GM18519 (cell line): Measurements from ENCODE around the gene PCDHGA6.
"Not testable (repeated sequence)": the region's sequence is repeated elsewhere in the genome, so short reads cannot be mapped to it uniquely, and the experiment has no call there.

Source experiments
- ATAC-seq: cut with Tn5 transposase; IDR thresholded peaks from one replicate; pipeline ENCODE4 v1.9.1; 2021; ENCODE audit warnings: mild to moderate bottlenecking, moderate library complexity; ENCODE audit not compliant: unreplicated experiment, low FRiP score

The PCDHGA6 gene

GRCh38 chr5:141392429-141393198 is 18.9 kb downstream of the PCDHGA6 start, which contains the start of gene PCDHGA8:
PCDHGA8 (plus strand) TSS chr5:141392633; CDS start chr5:141392814, 181 bp downstream.
- no peak for ATAC-seq

- no peak for ATAC-seq
Observed at GRCh38 chr5:141393267-141393666, 19.6 kb downstream of the PCDHGA6 start.

DNA sequence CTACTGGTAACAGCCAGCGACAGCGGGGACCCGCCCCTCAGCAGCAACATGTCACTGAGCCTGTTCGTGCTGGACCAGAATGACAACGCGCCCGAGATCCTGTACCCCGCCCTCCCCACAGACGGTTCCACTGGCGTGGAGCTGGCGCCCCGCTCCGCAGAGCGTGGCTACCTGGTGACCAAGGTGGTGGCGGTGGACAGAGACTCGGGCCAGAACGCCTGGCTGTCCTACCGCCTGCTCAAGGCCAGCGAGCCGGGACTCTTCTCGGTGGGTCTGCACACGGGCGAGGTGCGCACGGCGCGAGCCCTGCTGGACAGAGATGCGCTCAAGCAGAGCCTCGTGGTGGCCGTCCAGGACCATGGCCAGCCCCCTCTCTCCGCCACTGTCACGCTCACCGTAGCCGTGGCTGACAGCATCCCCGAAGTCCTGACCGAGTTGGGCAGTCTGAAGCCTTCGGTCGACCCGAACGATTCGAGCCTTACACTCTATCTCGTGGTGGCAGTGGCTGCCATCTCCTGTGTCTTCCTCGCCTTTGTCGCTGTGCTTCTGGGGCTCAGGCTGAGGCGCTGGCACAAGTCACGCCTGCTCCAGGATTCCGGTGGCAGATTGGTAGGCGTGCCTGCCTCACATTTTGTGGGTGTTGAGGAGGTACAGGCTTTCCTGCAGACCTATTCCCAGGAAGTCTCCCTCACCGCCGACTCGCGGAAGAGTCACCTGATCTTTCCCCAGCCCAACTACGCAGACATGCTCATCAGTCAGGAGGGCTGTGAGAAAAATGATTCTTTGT is 20.9 kb downstream of the PCDHGA6 start:
- not testable (repeated sequence) for ATAC-seq

DNA sequence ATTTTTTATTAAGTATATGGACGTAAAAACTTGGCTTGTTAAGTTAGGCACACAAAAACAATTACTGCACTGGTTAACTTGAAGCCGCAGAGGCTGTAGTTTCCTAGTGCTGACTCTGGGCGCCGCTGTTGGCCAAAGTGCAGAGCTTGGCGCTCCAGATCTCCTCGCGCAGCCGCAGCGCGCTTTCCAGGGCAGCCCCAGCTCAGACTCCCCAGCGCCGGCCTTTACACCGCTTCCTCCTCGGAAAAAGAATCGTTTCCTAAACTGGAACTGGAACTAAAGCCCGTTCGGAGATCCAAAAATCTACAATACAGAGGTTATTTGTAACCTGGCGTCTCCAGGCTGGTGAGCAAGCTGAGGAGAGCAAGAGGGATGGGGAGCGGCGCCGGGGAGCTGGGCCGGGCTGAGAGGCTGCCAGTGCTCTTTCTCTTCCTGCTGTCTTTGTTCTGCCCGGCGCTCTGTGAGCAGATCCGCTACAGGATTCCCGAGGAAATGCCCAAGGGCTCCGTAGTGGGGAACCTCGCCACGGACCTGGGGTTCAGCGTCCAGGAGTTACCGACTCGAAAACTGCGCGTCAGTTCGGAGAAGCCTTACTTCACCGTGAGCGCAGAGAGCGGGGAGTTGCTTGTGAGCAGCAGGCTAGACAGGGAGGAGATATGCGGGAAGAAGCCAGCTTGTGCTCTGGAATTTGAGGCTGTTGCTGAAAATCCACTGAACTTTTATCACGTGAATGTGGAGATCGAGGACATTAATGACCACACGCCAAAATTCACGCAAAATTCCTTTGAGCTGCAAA is 24.3 kb downstream of the PCDHGA6 start, which contains the start of gene PCDHGB5:
Gene PCDHGB5 (plus strand): TSS at position 192 of the 796 bp plus-strand sequence. CDS start 181 bp downstream, at position 373.
- peak; percentile 92 for ATAC-seq

DNA sequence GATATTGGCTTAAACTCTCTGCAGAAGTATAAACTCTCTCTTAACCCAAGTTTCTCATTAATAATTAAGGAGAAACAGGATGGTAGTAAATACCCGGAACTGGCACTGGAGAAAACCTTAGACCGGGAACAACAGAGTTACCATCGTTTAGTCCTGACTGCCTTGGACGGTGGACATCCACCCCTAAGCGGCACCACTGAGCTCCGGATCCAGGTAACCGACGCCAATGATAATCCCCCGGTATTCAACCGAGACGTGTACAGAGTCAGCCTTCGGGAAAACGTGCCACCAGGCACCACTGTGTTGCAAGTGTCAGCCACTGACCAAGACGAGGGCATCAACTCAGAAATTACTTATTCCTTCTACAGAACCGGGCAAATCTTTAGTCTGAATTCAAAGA is 24.9 kb downstream of the PCDHGA6 start:
- no peak for ATAC-seq

- no peak for ATAC-seq
Observed at GRCh38 chr5:141399555-141400258, 26.0 kb downstream of the PCDHGA6 start.

DNA sequence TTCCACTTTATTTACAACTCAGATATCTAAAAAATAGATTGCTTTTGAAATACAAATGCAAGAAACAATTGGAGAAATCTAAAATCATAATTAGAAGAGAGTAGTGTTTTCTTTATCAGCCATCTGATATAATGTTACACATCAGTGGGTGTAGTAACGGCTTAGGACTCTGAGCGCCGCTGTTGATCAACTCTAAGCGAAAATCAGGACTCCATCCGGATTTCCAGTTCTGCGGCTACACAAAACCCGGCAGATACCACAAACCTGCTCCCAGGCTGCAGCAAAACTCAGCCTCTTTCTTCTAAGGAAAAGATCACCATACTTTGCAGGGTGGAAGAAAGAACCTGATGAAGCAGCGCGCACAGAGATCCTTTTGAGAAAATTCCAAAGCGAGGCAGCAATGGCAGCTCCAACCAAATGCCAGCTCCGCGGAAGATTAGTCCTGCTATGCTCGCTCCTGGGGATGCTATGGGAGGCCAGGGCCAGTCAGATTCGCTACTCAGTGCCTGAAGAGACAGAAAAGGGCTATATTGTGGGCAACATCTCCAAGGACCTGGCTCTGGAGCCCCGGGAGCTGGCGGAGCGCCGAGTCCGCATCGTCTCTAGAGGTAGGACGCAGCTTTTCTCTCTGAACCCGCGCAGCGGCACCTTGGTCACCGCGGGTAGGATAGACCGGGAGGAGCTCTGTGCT is 29.0 kb downstream of the PCDHGA6 start, which contains the start of gene PCDHGA9:
Gene PCDHGA9 (plus strand): TSS at position 226 of the 691 bp plus-strand sequence. CDS start 175 bp downstream, at position 401.
- ATAC-seq = no peak

DNA sequence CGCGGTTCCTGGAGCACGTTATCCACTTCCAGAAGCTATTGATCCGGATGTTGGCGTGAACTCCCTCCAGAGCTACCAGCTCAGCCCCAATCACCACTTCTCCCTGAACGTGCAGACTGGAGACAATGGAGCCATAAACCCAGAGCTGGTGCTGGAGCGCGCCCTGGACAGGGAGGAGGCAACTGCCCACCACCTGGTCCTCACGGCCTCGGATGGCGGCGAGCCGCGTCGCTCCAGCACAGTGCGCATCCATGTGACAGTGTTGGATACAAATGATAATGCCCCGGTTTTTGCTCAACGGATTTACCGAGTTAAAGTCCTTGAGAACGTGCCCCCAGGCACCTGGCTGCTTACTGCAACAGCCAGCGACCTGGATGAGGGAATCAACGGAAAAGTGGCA is 29.7 kb downstream of the PCDHGA6 start:
- no peak for ATAC-seq

DNA sequence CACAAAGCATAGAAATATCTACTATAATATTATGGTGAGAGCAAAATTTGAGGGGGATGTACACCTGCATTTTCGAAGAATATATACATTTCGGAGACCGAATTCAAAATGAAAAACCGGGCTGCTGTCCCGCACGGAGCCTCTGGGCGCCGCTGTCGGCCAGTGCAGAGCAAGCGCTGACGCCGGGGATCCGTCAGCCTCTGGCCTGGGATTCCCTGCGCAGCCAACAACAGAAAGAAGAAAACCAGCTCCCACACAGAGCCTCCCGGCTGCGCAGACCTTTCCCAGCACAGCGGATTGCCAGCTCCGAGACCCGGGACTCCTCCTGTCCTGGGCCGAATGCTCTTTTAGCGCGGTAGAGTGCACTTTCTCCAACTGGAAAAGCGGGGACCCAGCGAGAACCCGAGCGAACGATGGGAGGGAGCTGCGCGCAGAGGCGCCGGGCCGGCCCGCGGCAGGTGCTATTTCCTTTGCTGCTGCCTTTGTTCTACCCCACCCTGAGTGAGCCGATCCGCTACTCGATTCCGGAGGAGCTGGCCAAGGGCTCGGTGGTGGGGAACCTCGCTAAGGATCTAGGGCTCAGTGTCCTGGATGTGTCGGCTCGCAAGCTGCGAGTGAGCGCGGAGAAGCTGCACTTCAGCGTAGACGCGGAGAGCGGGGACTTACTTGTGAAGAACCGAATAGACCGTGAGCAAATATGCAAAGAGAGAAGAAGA is 34.3 kb downstream of the PCDHGA6 start, which contains the start of gene PCDHGB6:
Gene PCDHGB6 (plus strand): TSS at position 232 of the 716 bp plus-strand sequence. CDS start 182 bp downstream, at position 414.
- not testable (repeated sequence) for ATAC-seq

- no peak for ATAC-seq
Observed at GRCh38 chr5:141409598-141410306, 36.1 kb downstream of the PCDHGA6 start.

- ATAC-seq = no peak
Observed at GRCh38 chr5:141411575-141411974, 37.9 kb downstream of the PCDHGA6 start.

- peak; percentile 74 for ATAC-seq
Observed at GRCh38 chr5:141412854-141413539, 39.3 kb downstream of the PCDHGA6 start, which contains the start of gene PCDHGA10. PCDHGA10 (plus strand) TSS chr5:141412987; CDS start chr5:141413176, 189 bp downstream.

DNA sequence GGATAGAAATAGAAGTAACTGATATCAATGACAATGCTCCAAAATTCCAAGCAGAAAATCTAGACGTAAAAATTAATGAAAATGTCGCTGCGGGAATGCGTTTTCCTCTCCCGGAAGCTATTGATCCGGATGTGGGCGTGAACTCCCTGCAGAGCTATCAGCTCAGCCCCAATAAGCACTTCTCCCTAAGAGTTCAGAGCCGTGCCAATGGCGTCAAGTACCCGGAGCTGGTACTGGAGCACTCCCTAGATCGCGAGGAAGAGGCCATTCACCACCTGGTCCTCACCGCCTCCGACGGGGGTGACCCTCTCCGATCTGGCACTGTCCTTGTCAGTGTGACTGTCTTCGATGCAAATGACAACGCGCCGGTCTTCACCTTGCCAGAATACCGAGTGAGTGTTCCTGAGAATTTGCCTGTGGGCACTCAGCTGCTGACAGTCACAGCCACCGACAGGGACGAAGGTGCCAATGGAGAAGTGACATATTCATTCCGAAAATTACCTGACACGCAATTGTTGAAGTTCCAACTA is 39.9 kb downstream of the PCDHGA6 start:
- no peak for ATAC-seq

DNA sequence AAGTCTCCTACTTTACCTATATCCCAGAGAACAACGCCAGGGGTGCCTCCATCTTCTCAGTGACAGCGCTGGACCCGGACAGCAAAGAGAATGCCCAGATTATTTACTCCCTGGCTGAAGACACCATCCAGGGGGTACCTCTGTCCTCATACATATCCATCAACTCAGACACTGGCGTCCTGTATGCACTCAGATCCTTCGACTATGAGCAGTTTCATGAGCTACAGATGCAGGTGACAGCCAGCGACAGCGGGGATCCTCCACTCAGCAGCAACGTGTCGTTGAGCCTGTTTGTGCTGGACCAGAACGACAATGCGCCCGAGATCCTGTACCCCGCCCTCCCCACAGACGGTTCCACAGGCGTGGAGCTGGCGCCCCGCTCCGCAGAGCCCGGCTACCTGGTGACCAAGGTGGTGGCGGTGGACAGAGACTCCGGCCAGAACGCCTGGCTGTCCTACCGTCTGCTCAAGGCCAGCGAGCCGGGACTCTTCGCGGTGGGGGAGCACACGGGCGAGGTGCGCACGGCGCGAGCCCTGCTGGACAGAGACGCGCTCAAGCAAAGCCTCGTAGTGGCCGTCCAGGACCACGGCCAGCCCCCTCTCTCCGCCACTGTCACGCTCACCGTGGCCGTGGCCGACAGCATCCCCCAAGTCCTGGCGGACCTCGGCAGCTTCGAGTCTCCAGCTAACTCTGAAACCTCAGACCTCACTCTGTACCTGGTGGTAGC is 41.0 kb downstream of the PCDHGA6 start:
- ATAC-seq = not testable (repeated sequence)

DNA sequence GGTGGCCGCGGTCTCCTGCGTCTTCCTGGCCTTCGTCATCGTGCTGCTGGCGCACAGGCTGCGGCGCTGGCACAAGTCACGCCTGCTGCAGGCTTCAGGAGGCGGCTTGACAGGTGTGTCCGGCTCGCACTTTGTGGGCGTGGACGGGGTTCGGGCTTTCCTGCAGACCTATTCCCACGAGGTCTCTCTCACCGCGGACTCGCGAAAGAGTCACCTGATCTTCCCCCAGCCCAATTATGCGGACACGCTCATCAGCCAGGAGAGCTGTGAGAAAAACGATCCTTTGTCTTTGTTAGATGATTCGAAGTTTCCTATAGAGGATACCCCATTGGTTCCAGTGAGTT is 41.6 kb downstream of the PCDHGA6 start:
- ATAC-seq = not testable (repeated sequence)

- peak; percentile 60 for ATAC-seq
Observed at GRCh38 chr5:141417494-141418172, 43.9 kb downstream of the PCDHGA6 start, which contains the start of gene PCDHGB7. PCDHGB7 (plus strand) TSS chr5:141417677; CDS start chr5:141417860, 183 bp downstream.
